KMS-11 (cell line): ENCODE measurements around the gene MMD.

Experiments used
- H2AFZ ChIP-seq: fragments of 200-600 bp; sonication (generic); 2 replicates; pipeline ENCODE4 v1.6.1; 2016; ENCODE audit warnings: antibody characterized with exemption, mixed run types, low read depth
- H3K27ac ChIP-seq: fragments of 200-600 bp; sonication (generic); 2 replicates; pipeline ENCODE4 v1.6.1; 2016; ENCODE audit warnings: mild to moderate bottlenecking, mixed run types
- H3K27me3 ChIP-seq: fragments of 200-600 bp; sonication (generic); 2 replicates; pipeline ENCODE4 v1.6.1; 2017; ENCODE audit warnings: mild to moderate bottlenecking, low read depth, mixed run types, moderate library complexity; ENCODE audit not compliant: insufficient read depth
- H3K36me3 ChIP-seq: fragments of 200-600 bp; sonication (generic); 2 replicates; pipeline ENCODE4 v1.6.1; 2017; ENCODE audit warnings: mild to moderate bottlenecking, mixed run types; ENCODE audit not compliant: insufficient read depth
- H3K4me1 ChIP-seq: fragments of 200-600 bp; sonication (generic); 2 replicates; pipeline ENCODE4 v1.6.1; 2016; ENCODE audit warnings: mild to moderate bottlenecking, low read depth, mixed run types; ENCODE audit not compliant: poor library complexity, severe bottlenecking
- H3K4me2 ChIP-seq: fragments of 200-600 bp; sonication (generic); 2 replicates; pipeline ENCODE4 v1.7.0; 2016; ENCODE audit warnings: mild to moderate bottlenecking, mixed run types
- H3K4me3 ChIP-seq: fragments of 200-600 bp; sonication (generic); IDR thresholded peaks from 2 replicates; pipeline ENCODE4 v1.6.1; 2017; ENCODE audit warnings: low read depth, low read length, mixed read lengths; ENCODE audit not compliant: insufficient read depth
- H3K79me2 ChIP-seq: fragments of 200-600 bp; sonication (generic); 2 replicates; pipeline ENCODE4 v1.6.1; 2016; ENCODE audit warnings: low read depth, mixed run types; ENCODE audit not compliant: insufficient read depth
- H3K9ac ChIP-seq: fragments of 200-600 bp; sonication (generic); 2 replicates; pipeline ENCODE4 v1.6.1; 2016; ENCODE audit warnings: mild to moderate bottlenecking, mixed run types
- H4K20me1 ChIP-seq: fragments of 200-600 bp; sonication (generic); 2 replicates; pipeline ENCODE4 v1.6.1; 2016; ENCODE audit warnings: mild to moderate bottlenecking, mixed run types; ENCODE audit not compliant: insufficient read depth
- TF ChIP-seq, protein P1 (sequence below): fragments of 200-600 bp; sonication (generic); conservative IDR thresholded peaks from 2 replicates; pipeline ENCODE4 v1.6.1; 2017; ENCODE audit warnings: low read depth, mild to moderate bottlenecking, antibody characterized with exemption, low read length, moderate library complexity, mixed read lengths

Gene MMD

DNA sequence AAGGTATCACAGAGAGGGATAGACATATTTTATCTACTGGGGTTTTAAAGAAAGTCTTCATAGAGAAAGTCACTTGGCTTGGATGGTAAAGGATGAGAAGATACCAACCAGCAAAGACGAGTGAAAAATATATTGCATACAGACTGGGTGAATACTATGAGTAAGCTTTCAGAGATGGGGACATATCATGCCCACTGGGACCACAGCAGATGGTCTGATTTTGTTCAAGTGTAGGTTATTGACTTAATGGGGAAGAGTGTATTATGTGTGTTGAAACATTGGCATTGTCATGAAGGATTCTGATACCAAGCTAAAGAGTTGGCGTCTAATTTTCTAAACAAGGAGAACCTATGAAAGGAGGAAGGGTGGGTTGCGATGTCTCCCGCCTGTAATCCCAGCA is 13.8 kb upstream of the MMD start:
- H3K4me3 ChIP-seq = no peak overlapping the region
- H3K27me3 ChIP-seq = no peaks in the 10 kb centered on the region
- no peaks in the 10 kb centered on the region for H3K79me2 ChIP-seq
- H3K36me3 ChIP-seq = no peaks in the 10 kb centered on the region
- no peaks in the 10 kb centered on the region for H4K20me1 ChIP-seq
- H3K9ac ChIP-seq = no peak overlapping the region
- H3K4me1 ChIP-seq = peaks cover 24% of the 10 kb centered on the region
- no peak overlapping the region for H3K27ac ChIP-seq
- TF ChIP-seq, protein P1, sequence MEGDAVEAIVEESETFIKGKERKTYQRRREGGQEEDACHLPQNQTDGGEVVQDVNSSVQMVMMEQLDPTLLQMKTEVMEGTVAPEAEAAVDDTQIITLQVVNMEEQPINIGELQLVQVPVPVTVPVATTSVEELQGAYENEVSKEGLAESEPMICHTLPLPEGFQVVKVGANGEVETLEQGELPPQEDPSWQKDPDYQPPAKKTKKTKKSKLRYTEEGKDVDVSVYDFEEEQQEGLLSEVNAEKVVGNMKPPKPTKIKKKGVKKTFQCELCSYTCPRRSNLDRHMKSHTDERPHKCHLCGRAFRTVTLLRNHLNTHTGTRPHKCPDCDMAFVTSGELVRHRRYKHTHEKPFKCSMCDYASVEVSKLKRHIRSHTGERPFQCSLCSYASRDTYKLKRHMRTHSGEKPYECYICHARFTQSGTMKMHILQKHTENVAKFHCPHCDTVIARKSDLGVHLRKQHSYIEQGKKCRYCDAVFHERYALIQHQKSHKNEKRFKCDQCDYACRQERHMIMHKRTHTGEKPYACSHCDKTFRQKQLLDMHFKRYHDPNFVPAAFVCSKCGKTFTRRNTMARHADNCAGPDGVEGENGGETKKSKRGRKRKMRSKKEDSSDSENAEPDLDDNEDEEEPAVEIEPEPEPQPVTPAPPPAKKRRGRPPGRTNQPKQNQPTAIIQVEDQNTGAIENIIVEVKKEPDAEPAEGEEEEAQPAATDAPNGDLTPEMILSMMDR = no peak
- H3K4me2 ChIP-seq = no peak overlapping the region
- no peak overlapping the region for H2AFZ ChIP-seq

DNA sequence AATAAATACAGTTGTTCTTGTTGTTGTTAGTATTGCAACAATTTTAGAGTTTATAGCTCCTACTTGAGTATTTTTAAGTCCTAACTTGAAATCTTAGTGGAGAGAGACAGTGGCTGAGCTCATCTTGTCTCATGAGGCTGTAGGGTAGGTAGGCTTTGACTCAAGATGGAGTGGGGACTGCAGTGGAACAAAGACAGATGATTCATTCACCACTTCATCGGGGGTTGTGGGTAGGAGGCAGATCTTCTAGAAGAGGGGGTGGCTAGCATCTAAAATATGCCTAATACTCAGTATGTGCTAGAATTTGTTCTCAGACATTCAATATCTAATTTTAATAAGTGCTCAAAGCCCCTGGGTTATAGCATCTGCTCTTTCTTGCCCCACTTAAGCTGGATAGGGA is 13.1 kb upstream of the MMD start:
- Histone ChIP-seq H3K27me3 (no peaks in the 10 kb centered on the region), H3K79me2 (no peaks in the 10 kb centered on the region), H2AFZ (no peak overlapping the region), H3K36me3 (no peaks in the 10 kb centered on the region), H4K20me1 (no peaks in the 10 kb centered on the region), H3K4me2 (no peak overlapping the region), H3K9ac (no peak overlapping the region), H3K4me1 (peaks cover 26% of the 10 kb centered on the region), H3K27ac (no peak overlapping the region), H3K4me3 (no peak overlapping the region)
- TF ChIP-seq, protein P1 = no peak

DNA sequence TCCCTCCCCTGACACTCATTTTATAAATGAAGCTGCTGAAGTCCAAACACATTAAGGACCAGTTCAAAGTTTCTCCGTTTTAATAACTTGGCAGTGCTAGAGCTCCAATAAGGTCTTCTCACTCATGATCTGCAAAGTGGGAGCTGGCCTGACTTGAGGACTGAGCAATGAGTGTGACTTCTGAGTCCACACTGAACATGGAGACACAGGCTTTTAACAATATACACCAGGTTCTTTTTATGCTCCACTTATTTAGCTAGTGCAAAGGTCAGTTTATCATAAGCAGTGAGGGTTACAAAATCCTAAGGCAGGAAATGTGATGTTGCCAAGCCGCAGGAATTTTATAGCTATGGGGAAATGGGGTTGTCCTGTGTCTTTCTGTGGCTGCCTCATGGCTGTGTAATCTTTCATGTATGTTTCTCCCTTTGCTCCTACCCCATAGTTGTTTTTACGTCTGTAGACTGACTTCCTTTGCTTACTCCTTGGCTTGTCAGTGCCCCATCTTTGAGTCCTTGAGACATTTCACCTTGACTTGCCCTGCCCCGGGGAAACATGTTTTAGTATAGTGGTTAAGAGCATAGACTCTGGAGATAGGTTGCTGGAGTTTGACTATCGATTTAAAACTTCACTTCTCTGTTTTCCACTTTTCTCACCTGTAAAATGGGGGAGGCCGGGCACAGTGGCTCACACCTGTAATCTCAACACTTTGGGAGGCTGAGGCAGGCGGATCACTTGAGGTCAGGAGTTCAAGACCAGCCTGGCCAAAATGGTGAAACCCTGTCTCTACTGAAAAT is 12.2 kb upstream of the MMD start:
- H3K4me3 ChIP-seq = no peak overlapping the region
- H3K9ac ChIP-seq = no peak overlapping the region
- TF ChIP-seq, protein P1 = no peak
- no peaks in the 10 kb centered on the region for H3K27me3 ChIP-seq
- no peak overlapping the region for H3K4me2 ChIP-seq
- H3K79me2 ChIP-seq = no peaks in the 10 kb centered on the region
- H3K36me3 ChIP-seq = no peaks in the 10 kb centered on the region
- no peaks in the 10 kb centered on the region for H4K20me1 ChIP-seq
- H3K27ac ChIP-seq = no peak overlapping the region
- H2AFZ ChIP-seq = no peak overlapping the region
- peaks cover 35% of the 10 kb centered on the region for H3K4me1 ChIP-seq

DNA sequence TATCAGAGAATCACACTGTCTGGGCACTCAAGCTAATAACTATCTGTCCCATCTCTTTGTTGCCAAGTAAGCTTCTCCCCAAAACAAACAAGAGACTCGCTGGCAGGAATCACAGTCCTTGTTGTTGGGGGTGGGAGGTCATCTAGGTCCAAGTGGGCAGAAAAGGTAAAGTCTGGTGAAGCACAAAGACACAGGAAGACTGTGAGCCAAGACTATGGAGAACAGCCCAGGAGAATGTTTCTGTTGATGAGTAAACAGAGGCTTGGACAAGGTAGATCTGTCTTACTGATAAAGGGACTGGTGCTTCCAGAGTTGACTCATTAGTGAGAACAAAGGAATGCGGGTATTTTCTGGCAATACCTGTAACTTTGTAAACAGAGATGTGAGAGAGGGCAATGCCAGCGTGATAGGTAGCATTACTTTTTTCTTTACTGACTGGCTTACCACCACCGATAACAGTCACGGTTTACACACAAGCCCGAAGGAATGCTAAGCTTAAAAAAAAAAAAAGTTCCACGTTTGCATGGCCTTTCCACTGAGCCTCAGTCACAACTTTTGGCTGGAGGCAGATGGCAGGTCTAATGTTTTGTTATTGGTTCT is 11.5 kb upstream of the MMD start:
- Histone ChIP-seq H3K4me2 (no peak overlapping the region), H2AFZ (no peak overlapping the region), H3K4me3 (no peak overlapping the region), H3K27ac (no peak overlapping the region), H3K4me1 (peaks cover 42% of the 10 kb centered on the region), H4K20me1 (no peaks in the 10 kb centered on the region), H3K9ac (no peak overlapping the region), H3K27me3 (no peaks in the 10 kb centered on the region), H3K79me2 (no peaks in the 10 kb centered on the region), H3K36me3 (no peaks in the 10 kb centered on the region)
- TF ChIP-seq, protein P1 = no peak
